ENCODE measurements around the gene IDNK.

GRCh38 chr9:83669067-83669466, 46.1 kb downstream of the IDNK start:
- TF ChIP-seq CTCF (IDR thresholded peaks at IDR 0.05) = no peak
- no peak for TF ChIP-seq ZFX (IDR thresholded peaks at IDR 0.05; ENCODE audit: borderline replicate concordance)
